RPMI7951 (cell line): Measurements from ENCODE around the gene CCDC38. TPM values are rescaled to one million over a fixed set of nuclear protein-coding genes. Genes with fewer than 3 reads are reported as not detected.
"Not testable (repeated sequence)": the region's sequence is repeated elsewhere in the genome, so short reads cannot be mapped to it uniquely, and the experiment has no call there.

ENCODE experiments used
- DNase-seq: peaks from one replicate; pipeline ENCODE4 v3.0.0-alpha.2; 2012; ENCODE audit warnings: low read depth
- total RNA-seq: library from RNA; depleted of rRNA; stranded (reverse); fragments of >200 nt; shearing (Covaris generic); gene quantifications from 2 replicates; pipeline ENCODE4 v1.2.3, GENCODE V29; 2014; rRNA removed

Gene CCDC38
- not detected in 2 replicates for total RNA-seq

GRCh38 chr12:95942524-95943329 lies at the start of gene CCDC38:
TSS of gene CCDC38 (minus strand) at chr12:95942614. CDS start at chr12:95936509, 6,105 bp downstream.
- peak; percentile 76 for DNase-seq

- DNase-seq: no peak
These were observed 47.7 kb upstream of the CCDC38 start for GRCh38 chr12:95990136-95990535.

- DNase-seq: no peak
These were observed 47.2 kb upstream of the CCDC38 start for GRCh38 chr12:95989504-95990123.

GRCh38 chr12:95988506-95989275 lies 46.3 kb upstream of the CCDC38 start:
- no peak for DNase-seq

GRCh38 chr12:95986635-95987570 lies 44.5 kb upstream of the CCDC38 start:
- no peak for DNase-seq

GRCh38 chr12:95984682-95985081 lies 42.3 kb upstream of the CCDC38 start:
- no peak for DNase-seq

- DNase-seq: no peak
These were observed 40.2 kb upstream of the CCDC38 start for GRCh38 chr12:95982602-95983001.

- DNase-seq: no peak
These were observed 38.0 kb upstream of the CCDC38 start for GRCh38 chr12:95980437-95980836.

- no peak for DNase-seq
These were observed 36.4 kb upstream of the CCDC38 start for GRCh38 chr12:95978774-95979173.

- DNase-seq: no peak
These were observed 35.9 kb upstream of the CCDC38 start for GRCh38 chr12:95978351-95978750.

- no peak for DNase-seq
These were observed 35.4 kb upstream of the CCDC38 start for GRCh38 chr12:95977764-95978305.

- peak; percentile 39 for DNase-seq
These were observed 34.0 kb upstream of the CCDC38 start for GRCh38 chr12:95976416-95976832.

GRCh38 chr12:95975491-95975890 lies 33.1 kb upstream of the CCDC38 start:
- DNase-seq: no peak

- no peak for DNase-seq
These were observed 31.9 kb upstream of the CCDC38 start for GRCh38 chr12:95974358-95974757.

- no peak for DNase-seq
These were observed 30.5 kb upstream of the CCDC38 start for GRCh38 chr12:95972832-95973456.

- no peak for DNase-seq
These were observed 28.5 kb upstream of the CCDC38 start for GRCh38 chr12:95970905-95971304.

GRCh38 chr12:95969116-95969515 lies 26.7 kb upstream of the CCDC38 start:
- not testable (repeated sequence) for DNase-seq

- no peak for DNase-seq
These were observed 24.9 kb upstream of the CCDC38 start for GRCh38 chr12:95967301-95967700.

GRCh38 chr12:95966287-95966870 lies 24.0 kb upstream of the CCDC38 start:
- peak; percentile 23 for DNase-seq

GRCh38 chr12:95963096-95963495 lies 20.7 kb upstream of the CCDC38 start:
- DNase-seq: peak; percentile 11
